Measurements from ENCODE around the gene BHLHA9. TPM values are rescaled to one million over a fixed set of nuclear protein-coding genes. Genes with fewer than 3 reads are reported as not detected.

BHLHA9 gene
- total RNA-seq, 3 donors from 2014 or later (not counting 1 experiment from before 2014, with no cell fraction given) = not detected

DNA sequence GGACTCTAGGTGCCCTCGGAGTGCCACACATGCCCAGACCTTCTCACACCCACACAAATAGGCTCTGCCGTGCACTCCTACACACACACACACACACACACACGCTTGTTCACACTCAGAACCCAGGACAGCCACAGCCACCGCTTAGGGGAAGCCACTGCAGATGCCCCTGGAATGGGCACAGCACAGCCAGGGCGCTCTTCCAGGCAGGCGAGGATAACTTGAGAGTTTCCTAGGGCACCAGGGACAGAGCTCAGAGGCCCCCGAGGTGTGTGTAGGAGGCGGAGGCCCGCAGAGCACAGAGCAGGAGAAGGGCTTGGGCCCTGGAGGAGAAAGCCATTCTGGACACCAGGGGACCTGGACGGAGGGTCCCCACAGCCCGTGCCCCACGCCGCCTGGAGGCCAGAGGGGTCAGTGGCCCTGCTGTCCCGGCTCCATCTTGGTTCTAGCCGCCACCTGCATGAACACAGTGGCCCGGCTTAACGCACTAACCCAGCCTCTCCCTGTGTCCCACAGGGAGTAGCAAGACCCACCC lies 30.2 kb downstream of the BHLHA9 start:
- H3K4me1 ChIP-seq (ENCODE audit: control insufficient read depth, insufficient read depth, low read length) = peaks cover 31% of the 10 kb centered on the region
- ATAC-seq (no peak), DNase-seq (no peak)
- Mint-ChIP-seq H3K4me3 (no peak overlapping the region), H3K4me1 (peaks cover 7 to 40% of the 10 kb centered on the region in 2 donors), H3K36me3 (no peaks in the 10 kb centered on the region), H3K27ac (no peak overlapping the region), H3K9me3 (no peaks in the 10 kb centered on the region), H3K27me3 (ENCODE audit: low read depth in 2 of 2) (peaks cover 0 to 9% of the 10 kb centered on the region in 2 donors)
- intact Hi-C loops (cut with micrococcal nuclease) = no loop called here
- TF ChIP-seq CTCF (IDR thresholded peaks at IDR 0.05) = no peak
- no peak overlapping the region for H3K4me3 ChIP-seq (ENCODE audit: low read length)
- 82% methylated on average over 17 of the region's 17 CpGs for WGBS (ENCODE audit: insufficient coverage)
- H3K27me3 ChIP-seq (ENCODE audit: control insufficient read depth, insufficient read depth, low read length) = peaks cover 10% of the 10 kb centered on the region
- no peaks in the 10 kb centered on the region for H3K36me3 ChIP-seq (ENCODE audit: control insufficient read depth, insufficient read depth, low read length)
- no peak overlapping the region for H3K27ac ChIP-seq (ENCODE audit: low read length)
- no peaks in the 10 kb centered on the region for H3K9me3 ChIP-seq (ENCODE audit: control insufficient read depth, insufficient read depth, low read length)

- H3K36me3 ChIP-seq (ENCODE audit: control insufficient read depth, insufficient read depth, low read length) = no peaks in the 10 kb centered on the region
- peaks cover 21% of the 10 kb centered on the region for H3K4me1 ChIP-seq (ENCODE audit: control insufficient read depth, insufficient read depth, low read length)
- H3K27me3 ChIP-seq (ENCODE audit: control insufficient read depth, insufficient read depth, low read length) = peaks cover 10% of the 10 kb centered on the region
- Mint-ChIP-seq H3K27ac (no peak overlapping the region), H3K4me3 (no peak overlapping the region), H3K4me1 (peaks cover 0 to 33% of the 10 kb centered on the region in 2 donors), H3K9me3 (no peaks in the 10 kb centered on the region), H3K27me3 (ENCODE audit: low read depth in 2 of 2) (peaks cover 2 to 9% of the 10 kb centered on the region in 2 donors), H3K36me3 (no peaks in the 10 kb centered on the region)
- H3K4me3 ChIP-seq (ENCODE audit: low read length) = no peak overlapping the region
- 86% methylated on average over 14 of the region's 14 CpGs for WGBS (ENCODE audit: insufficient coverage)
- no peaks in the 10 kb centered on the region for H3K9me3 ChIP-seq (ENCODE audit: control insufficient read depth, insufficient read depth, low read length)
- no peak overlapping the region for H3K27ac ChIP-seq (ENCODE audit: low read length)
- ATAC-seq (no peak), DNase-seq (no peak)
- intact Hi-C loops (cut with micrococcal nuclease) = no loop called here
- no peak for TF ChIP-seq CTCF (IDR thresholded peaks at IDR 0.05)
These were observed 31.3 kb downstream of the BHLHA9 start for GRCh38 chr17:1301546-1301945.

- Histone ChIP-seq H3K36me3 (ENCODE audit: control insufficient read depth, insufficient read depth, low read length) (no peaks in the 10 kb centered on the region), H3K4me3 (ENCODE audit: low read length) (no peak overlapping the region), H3K4me1 (ENCODE audit: control insufficient read depth, insufficient read depth, low read length) (peaks cover 15% of the 10 kb centered on the region), H3K27me3 (ENCODE audit: control insufficient read depth, insufficient read depth, low read length) (peaks cover 10% of the 10 kb centered on the region), H3K9me3 (ENCODE audit: control insufficient read depth, insufficient read depth, low read length) (no peaks in the 10 kb centered on the region), H3K27ac (ENCODE audit: low read length) (no peak overlapping the region)
- no peak for TF ChIP-seq CTCF (IDR thresholded peaks at IDR 0.05)
- Mint-ChIP-seq H3K4me3 (no peak overlapping the region), H3K27ac (no peak overlapping the region), H3K36me3 (no peaks in the 10 kb centered on the region), H3K4me1 (peaks cover 0 to 31% of the 10 kb centered on the region in 2 donors), H3K9me3 (no peaks in the 10 kb centered on the region), H3K27me3 (ENCODE audit: low read depth in 2 of 2) (peaks cover 14 to 18% of the 10 kb centered on the region in 2 donors)
- ATAC-seq (no peak), DNase-seq (no peak)
- intact Hi-C loops (cut with micrococcal nuclease) = no loop called here
- WGBS (ENCODE audit: insufficient coverage) = 91% methylated on average over 18 of the region's 18 CpGs
These were observed 32.5 kb downstream of the BHLHA9 start for GRCh38 chr17:1302761-1303160.

- 92% methylated on average over 5 of the region's 5 CpGs for WGBS (ENCODE audit: insufficient coverage)
- no peak for ATAC-seq
- no peaks in the 10 kb centered on the region for H3K9me3 Mint-ChIP-seq
These were observed 34.3 kb downstream of the BHLHA9 start for GRCh38 chr17:1304522-1304921.

More at GRCh38 chr17:1304522-1304921, 34.3 kb downstream of the BHLHA9 start:
- intact Hi-C loops (cut with micrococcal nuclease) = no loop called here
- Mint-ChIP-seq H3K4me3 (no peak overlapping the region), H3K27me3 (ENCODE audit: low read depth in 2 of 2) (peaks cover 16% of the 10 kb centered on the region in 2 donors), H3K36me3 (no peaks in the 10 kb centered on the region), H3K27ac (no peak overlapping the region), H3K4me1 (peaks cover 0 to 15% of the 10 kb centered on the region in 2 donors)
- no peaks in the 10 kb centered on the region for H3K4me1 ChIP-seq (ENCODE audit: control insufficient read depth, insufficient read depth, low read length)
- no peaks in the 10 kb centered on the region for H3K36me3 ChIP-seq (ENCODE audit: control insufficient read depth, insufficient read depth, low read length)
- no peak overlapping the region for H3K4me3 ChIP-seq (ENCODE audit: low read length)
- no peak for DNase-seq
- TF ChIP-seq CTCF (IDR thresholded peaks at IDR 0.05) = no peak
- H3K27ac ChIP-seq (ENCODE audit: low read length) = no peak overlapping the region
- H3K27me3 ChIP-seq (ENCODE audit: control insufficient read depth, insufficient read depth, low read length) = no peaks in the 10 kb centered on the region
- H3K9me3 ChIP-seq (ENCODE audit: control insufficient read depth, insufficient read depth, low read length) = no peaks in the 10 kb centered on the region

All from natural killer cell (primary cell).